Type B pancreatic cell (in vitro differentiated cells): ENCODE measurements around the gene TMEM47. TPM values are rescaled to one million over a fixed set of nuclear protein-coding genes. Genes with fewer than 3 reads are reported as not detected.

Experiments used
- DNase-seq: peaks from one replicate; pipeline ENCODE4 v3.0.0; 2021; ENCODE audit warnings: mixed read lengths; ENCODE audit not compliant: unreplicated experiment; ENCODE audit errors: extremely low spot score
- H3K27ac Mint-ChIP-seq: 2 replicates; pipeline ENCODE4 v1.8.0; 2021; ENCODE audit warnings: mild to moderate bottlenecking, mixed read lengths
- H3K27me3 Mint-ChIP-seq: 2 replicates; pipeline ENCODE4 v1.8.0; 2021; ENCODE audit warnings: mixed read lengths
- H3K36me3 Mint-ChIP-seq: 2 replicates; pipeline ENCODE4 v1.8.0; 2021; ENCODE audit warnings: mixed read lengths
- H3K4me1 Mint-ChIP-seq: one replicate; pipeline ENCODE4 v1.8.0; 2021; ENCODE audit warnings: mixed read lengths; ENCODE audit not compliant: unreplicated experiment
- H3K4me3 Mint-ChIP-seq: 2 replicates; pipeline ENCODE4 v1.8.0; 2021; ENCODE audit warnings: mild to moderate bottlenecking, mixed read lengths
- H3K9me3 Mint-ChIP-seq: 2 replicates; pipeline ENCODE4 v1.8.0; 2021; ENCODE audit warnings: mixed read lengths
- total RNA-seq: library from RNA; stranded (reverse); gene quantifications from 2 replicates; pipeline ENCODE4 v1.2.1, GENCODE V29; 2021; ENCODE audit warnings: low replicate concordance
- TF ChIP-seq, protein P1 (sequence below): fragments of 200-600 bp; sonication (generic); conservative IDR thresholded peaks from 2 replicates; pipeline ENCODE4 v1.5.0; 2021; ENCODE audit warnings: antibody characterized with exemption, mild to moderate bottlenecking

TMEM47 gene
- total RNA-seq, 1 donor from 2014 or later = 23.6 TPM

- Mint-ChIP-seq H3K4me1 (peaks cover 4% of the 10 kb centered on the region), H3K27ac (no peak overlapping the region), H3K9me3 (peaks cover 6% of the 10 kb centered on the region), H3K27me3 (no peaks in the 10 kb centered on the region), H3K36me3 (no peaks in the 10 kb centered on the region), H3K4me3 (no peak overlapping the region)
- TF ChIP-seq, protein P1, sequence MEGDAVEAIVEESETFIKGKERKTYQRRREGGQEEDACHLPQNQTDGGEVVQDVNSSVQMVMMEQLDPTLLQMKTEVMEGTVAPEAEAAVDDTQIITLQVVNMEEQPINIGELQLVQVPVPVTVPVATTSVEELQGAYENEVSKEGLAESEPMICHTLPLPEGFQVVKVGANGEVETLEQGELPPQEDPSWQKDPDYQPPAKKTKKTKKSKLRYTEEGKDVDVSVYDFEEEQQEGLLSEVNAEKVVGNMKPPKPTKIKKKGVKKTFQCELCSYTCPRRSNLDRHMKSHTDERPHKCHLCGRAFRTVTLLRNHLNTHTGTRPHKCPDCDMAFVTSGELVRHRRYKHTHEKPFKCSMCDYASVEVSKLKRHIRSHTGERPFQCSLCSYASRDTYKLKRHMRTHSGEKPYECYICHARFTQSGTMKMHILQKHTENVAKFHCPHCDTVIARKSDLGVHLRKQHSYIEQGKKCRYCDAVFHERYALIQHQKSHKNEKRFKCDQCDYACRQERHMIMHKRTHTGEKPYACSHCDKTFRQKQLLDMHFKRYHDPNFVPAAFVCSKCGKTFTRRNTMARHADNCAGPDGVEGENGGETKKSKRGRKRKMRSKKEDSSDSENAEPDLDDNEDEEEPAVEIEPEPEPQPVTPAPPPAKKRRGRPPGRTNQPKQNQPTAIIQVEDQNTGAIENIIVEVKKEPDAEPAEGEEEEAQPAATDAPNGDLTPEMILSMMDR = no peak
- no peak for DNase-seq
These were observed 72.3 kb downstream of the TMEM47 start for GRCh38 chrX:34584781-34585180.

- no peak overlapping the region for H3K27ac Mint-ChIP-seq
- H3K4me3 Mint-ChIP-seq = no peak overlapping the region
- H3K36me3 Mint-ChIP-seq = no peaks in the 10 kb centered on the region
- TF ChIP-seq, protein P1 = no peak
- no peaks in the 10 kb centered on the region for H3K9me3 Mint-ChIP-seq
- no peak for DNase-seq
- peaks cover 5% of the 10 kb centered on the region for H3K27me3 Mint-ChIP-seq
- peaks cover 4% of the 10 kb centered on the region for H3K4me1 Mint-ChIP-seq
These were observed 77.0 kb downstream of the TMEM47 start for GRCh38 chrX:34580069-34580468.

DNA sequence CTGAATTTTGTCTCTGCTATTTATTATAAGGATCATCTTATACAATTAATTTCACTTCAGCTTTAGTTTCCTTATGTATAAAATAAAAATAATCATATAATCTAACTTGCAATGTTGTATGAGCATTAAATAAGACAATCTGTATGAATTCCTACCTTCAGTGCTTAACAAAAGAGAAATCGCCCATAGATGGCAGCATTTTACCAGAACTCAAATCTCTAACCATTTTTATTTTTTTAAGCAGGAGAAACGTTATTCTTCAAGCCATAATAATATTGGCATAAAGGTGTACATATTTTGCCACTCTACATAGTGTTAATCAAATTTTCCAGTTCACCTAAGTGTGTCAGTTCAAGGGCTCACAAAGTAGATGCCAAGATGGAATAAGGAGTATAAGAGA lies 78.8 kb downstream of the TMEM47 start:
- H3K9me3 Mint-ChIP-seq = no peaks in the 10 kb centered on the region
- H3K4me3 Mint-ChIP-seq = no peak overlapping the region
- H3K27me3 Mint-ChIP-seq = peaks cover 5% of the 10 kb centered on the region
- no peak overlapping the region for H3K27ac Mint-ChIP-seq
- no peaks in the 10 kb centered on the region for H3K36me3 Mint-ChIP-seq
- no peak for DNase-seq
- TF ChIP-seq, protein P1 = peak; percentile 78
- H3K4me1 Mint-ChIP-seq = no peaks in the 10 kb centered on the region
